Mesothelial cell of epicardium (in vitro differentiated cells): Measurements from ENCODE around the gene ANP32A. TPM values are rescaled to one million over a fixed set of nuclear protein-coding genes. Genes with fewer than 3 reads are reported as not detected.

Experiments
- DNase-seq, 2 experiments: peaks; one replicate each; pipeline ENCODE4 v3.0.0; 2021; ENCODE audit warnings: low spot score in 2 of 2; ENCODE audit not compliant: unreplicated experiment in 2 of 2
- H3K27ac Mint-ChIP-seq: 2 replicates; pipeline ENCODE4 v1.8.0; 2021; ENCODE audit warnings: mixed read lengths
- H3K27me3 Mint-ChIP-seq: 2 replicates; pipeline ENCODE4 v1.8.0; 2021; ENCODE audit warnings: low read depth, mixed read lengths
- H3K36me3 Mint-ChIP-seq: 2 replicates; pipeline ENCODE4 v1.8.0; 2021; ENCODE audit warnings: mixed read lengths
- H3K4me1 Mint-ChIP-seq: 2 replicates; pipeline ENCODE4 v1.8.0; 2021; ENCODE audit warnings: mixed read lengths
- H3K4me3 Mint-ChIP-seq: 2 replicates; pipeline ENCODE4 v1.8.0; 2021; ENCODE audit warnings: mild to moderate bottlenecking, moderate library complexity, mixed read lengths
- H3K9me3 Mint-ChIP-seq: 2 replicates; pipeline ENCODE4 v1.8.0; 2021; ENCODE audit warnings: mixed read lengths
- total RNA-seq: library from RNA; stranded (reverse); gene quantifications from 3 replicates; pipeline ENCODE4 v1.2.1, GENCODE V29; 2021
- TF ChIP-seq, protein P1 (sequence below): fragments of 200-600 bp; sonication (generic); IDR thresholded peaks from one replicate; pipeline ENCODE4 v1.5.0; 2021; ENCODE audit warnings: antibody characterized with exemption; ENCODE audit not compliant: unreplicated experiment

The ANP32A gene
- total RNA-seq, 1 donor from 2014 or later, result 183 TPM

DNA sequence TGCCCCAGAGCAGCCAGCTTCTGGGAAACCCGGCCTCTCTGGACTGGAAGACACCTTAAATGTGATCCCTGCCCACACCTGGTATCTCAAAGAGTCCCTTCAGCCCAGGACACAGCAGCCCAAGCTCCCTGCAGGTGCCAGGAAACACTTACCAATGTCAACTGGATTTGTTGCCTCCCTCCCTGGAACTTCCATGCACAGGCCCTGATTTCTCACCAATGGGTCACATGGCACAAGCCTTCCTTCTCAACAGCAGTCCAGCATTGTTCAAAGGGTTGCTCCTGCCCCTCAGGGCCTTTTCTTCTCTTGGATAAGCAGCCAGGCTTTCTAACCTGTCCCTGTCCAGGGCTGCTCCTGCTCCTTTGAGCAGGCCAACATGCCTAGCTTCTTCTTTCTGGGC, 31.6 kb downstream of the ANP32A start:
- Mint-ChIP-seq H3K36me3 (peaks cover 11% of the 10 kb centered on the region), H3K9me3 (no peaks in the 10 kb centered on the region), H3K4me1 (peaks cover 61% of the 10 kb centered on the region), H3K27ac (peak overlapping the region; percentile 63), H3K27me3 (no peaks in the 10 kb centered on the region), H3K4me3 (no peak overlapping the region)
- TF ChIP-seq, protein P1, sequence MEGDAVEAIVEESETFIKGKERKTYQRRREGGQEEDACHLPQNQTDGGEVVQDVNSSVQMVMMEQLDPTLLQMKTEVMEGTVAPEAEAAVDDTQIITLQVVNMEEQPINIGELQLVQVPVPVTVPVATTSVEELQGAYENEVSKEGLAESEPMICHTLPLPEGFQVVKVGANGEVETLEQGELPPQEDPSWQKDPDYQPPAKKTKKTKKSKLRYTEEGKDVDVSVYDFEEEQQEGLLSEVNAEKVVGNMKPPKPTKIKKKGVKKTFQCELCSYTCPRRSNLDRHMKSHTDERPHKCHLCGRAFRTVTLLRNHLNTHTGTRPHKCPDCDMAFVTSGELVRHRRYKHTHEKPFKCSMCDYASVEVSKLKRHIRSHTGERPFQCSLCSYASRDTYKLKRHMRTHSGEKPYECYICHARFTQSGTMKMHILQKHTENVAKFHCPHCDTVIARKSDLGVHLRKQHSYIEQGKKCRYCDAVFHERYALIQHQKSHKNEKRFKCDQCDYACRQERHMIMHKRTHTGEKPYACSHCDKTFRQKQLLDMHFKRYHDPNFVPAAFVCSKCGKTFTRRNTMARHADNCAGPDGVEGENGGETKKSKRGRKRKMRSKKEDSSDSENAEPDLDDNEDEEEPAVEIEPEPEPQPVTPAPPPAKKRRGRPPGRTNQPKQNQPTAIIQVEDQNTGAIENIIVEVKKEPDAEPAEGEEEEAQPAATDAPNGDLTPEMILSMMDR, result no peak
- DNase-seq, result no peak

DNA sequence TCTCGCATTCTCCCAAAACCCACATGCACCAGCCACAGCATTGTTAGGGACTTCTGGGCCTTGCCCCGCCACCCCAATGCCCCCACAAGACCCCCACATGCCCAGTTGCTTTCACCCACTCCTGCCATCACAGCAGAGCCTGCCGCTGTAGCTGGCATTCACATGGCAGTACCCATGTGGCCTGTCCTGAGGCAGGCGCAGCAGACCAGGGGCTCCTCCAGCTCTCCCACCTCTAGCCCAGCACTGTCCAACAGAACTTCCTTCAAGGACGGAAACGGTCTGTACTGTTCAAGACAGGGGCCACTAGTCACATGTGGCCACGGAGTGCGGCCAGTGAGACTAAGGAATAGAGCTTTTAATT, 32.5 kb downstream of the ANP32A start:
- Mint-ChIP-seq H3K9me3 (no peaks in the 10 kb centered on the region), H3K27me3 (no peaks in the 10 kb centered on the region), H3K4me1 (peaks cover 53% of the 10 kb centered on the region), H3K27ac (peak overlapping the region; percentile 88), H3K36me3 (peaks cover 15% of the 10 kb centered on the region), H3K4me3 (no peak overlapping the region)
- DNase-seq, result no peak
- TF ChIP-seq, protein P1, result no peak

DNA sequence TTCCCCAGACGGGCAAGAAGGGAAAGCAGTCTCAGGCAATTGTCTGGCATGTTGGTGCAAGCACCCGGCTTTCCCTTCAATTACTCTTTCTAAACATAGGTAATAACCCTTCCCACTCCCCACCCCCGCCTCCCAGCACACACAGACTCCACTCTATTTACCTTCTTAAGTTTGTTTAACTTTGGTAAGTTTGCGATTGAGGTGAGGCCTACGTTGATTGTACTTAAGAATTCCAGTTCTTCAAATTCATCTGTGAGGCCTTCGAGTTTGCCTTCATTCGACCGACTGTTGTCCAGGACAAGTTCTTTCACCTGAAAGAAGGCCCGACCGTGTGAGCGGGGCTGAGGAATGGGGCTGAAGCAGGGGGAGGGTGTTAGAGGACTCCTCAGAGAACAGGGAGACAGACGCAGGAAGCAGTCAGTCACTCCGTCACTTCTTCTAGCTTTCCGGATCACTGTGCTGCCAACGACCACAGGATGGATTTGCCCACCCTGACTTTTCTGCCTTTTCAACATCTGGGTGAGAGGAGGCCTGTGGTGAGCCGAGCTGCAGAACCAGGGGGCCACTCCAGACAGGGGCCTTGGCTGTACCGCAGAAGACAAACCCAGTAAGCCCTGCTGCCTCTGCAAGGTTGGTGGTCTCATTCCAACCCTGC, 33.0 kb downstream of the ANP32A start:
- no peak overlapping the region for H3K4me3 Mint-ChIP-seq
- peak overlapping the region; percentile 88 for H3K27ac Mint-ChIP-seq
- H3K9me3 Mint-ChIP-seq, result no peaks in the 10 kb centered on the region
- no peak for DNase-seq
- H3K27me3 Mint-ChIP-seq, result no peaks in the 10 kb centered on the region
- peaks cover 47% of the 10 kb centered on the region for H3K4me1 Mint-ChIP-seq
- TF ChIP-seq, protein P1, result no peak
- peaks cover 20% of the 10 kb centered on the region for H3K36me3 Mint-ChIP-seq

DNA sequence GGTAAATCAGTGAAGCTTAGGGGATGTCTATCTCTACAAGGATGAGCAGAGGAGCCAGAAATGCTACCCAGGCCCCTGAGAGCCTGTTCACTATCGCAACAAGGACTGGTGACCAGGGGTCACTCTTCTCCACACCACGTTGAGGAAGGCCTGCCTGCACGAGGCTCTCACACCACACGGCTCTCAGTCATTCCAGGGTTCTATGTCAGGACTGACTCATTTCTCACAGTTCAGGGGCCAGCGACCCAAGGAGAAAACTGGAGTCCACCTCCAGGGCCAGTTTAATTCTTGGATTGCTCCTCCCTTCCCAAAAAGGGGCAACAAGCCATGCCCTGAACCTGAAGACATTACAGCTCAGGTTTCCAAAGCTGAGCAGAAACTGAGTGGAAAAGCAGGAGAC, 33.9 kb downstream of the ANP32A start:
- Mint-ChIP-seq H3K9me3 (no peaks in the 10 kb centered on the region), H3K36me3 (peaks cover 25% of the 10 kb centered on the region)
- DNase-seq, result no peak

DNA sequence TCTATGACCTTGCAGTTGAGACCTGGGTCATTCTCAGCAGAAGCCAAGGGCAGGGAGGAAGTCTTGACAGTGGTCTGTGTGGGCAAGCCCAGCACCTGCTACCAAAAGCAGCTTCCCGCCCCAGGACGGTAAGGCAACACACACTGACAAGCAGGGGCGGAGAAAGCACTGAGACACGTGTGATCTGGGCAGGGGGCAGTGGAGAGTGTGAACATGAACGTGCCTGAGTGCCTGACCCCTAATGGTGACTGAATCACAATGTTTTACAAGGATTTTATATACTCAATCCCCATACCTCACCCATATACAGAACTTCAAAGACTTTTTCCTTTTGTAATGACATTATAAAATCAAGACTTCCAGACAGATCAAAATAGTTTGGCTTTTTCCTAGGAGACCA, 35.2 kb downstream of the ANP32A start:
- Mint-ChIP-seq H3K27me3 (no peaks in the 10 kb centered on the region), H3K9me3 (no peaks in the 10 kb centered on the region), H3K4me3 (no peak overlapping the region), H3K36me3 (peaks cover 25% of the 10 kb centered on the region), H3K27ac (no peak overlapping the region), H3K4me1 (peaks cover 28% of the 10 kb centered on the region)
- no peak for DNase-seq
- TF ChIP-seq, protein P1, result no peak

More for the DNA sequence above, 33.9 kb downstream of the ANP32A start:
- H3K27me3 Mint-ChIP-seq, result no peaks in the 10 kb centered on the region
- TF ChIP-seq, protein P1, result no peak
- peak overlapping the region; percentile 53 for H3K27ac Mint-ChIP-seq
- no peak overlapping the region for H3K4me3 Mint-ChIP-seq
- H3K4me1 Mint-ChIP-seq, result peaks cover 39% of the 10 kb centered on the region
